MCF 10A (cell line): ENCODE measurements around the gene WDR48. TPM values are rescaled to one million over a fixed set of nuclear protein-coding genes. Genes with fewer than 3 reads are reported as not detected.
A peak's percentile ranks its signal among the peaks of the same experiment; 100 is the strongest.

Experiments used
- BruUV-seq: library from RNA; stranded (reverse); fragments of 400-500 nt; replicated peaks from 2 replicates; lab custom pipeline; 2021; lab: Mats Ljungman, UMichigan
- CTCF ChIA-PET: fragments of 300-600 bp; sonication (Branson Sonifier 250); formaldehyde crosslinking; extraction: SDS; loops from one replicate; lab custom pipeline; 2021; ENCODE audit warnings: antibody characterized with exemption, inconsistent platforms; lab: Yijun Ruan, JAX
- POLR2A ChIA-PET: fragments of 300-600, 350-650 bp; sonication (Branson Sonifier 250); formaldehyde crosslinking; extraction: SDS; loops from one replicate; lab custom pipeline; 2020; ENCODE audit warnings: antibody characterized with exemption, inconsistent platforms; lab: Yijun Ruan, JAX
- DNase-seq: peaks from one replicate; pipeline ENCODE4 v3.0.0-alpha.2; 2018; ENCODE audit not compliant: unreplicated experiment
- H3K27ac Mint-ChIP-seq: one replicate; pipeline ENCODE4 v1.8.0; 2022; ENCODE audit warnings: mild to moderate bottlenecking, low read depth, mixed read lengths; ENCODE audit not compliant: unreplicated experiment
- H3K27me3 Mint-ChIP-seq: one replicate; pipeline ENCODE4 v1.8.0; 2022; ENCODE audit warnings: mixed read lengths; ENCODE audit not compliant: insufficient read depth, unreplicated experiment
- H3K36me3 Mint-ChIP-seq: one replicate; pipeline ENCODE4 v1.8.0; 2022; ENCODE audit warnings: mild to moderate bottlenecking, moderate library complexity, mixed read lengths; ENCODE audit not compliant: insufficient read depth, unreplicated experiment
- H3K4me1 Mint-ChIP-seq: one replicate; pipeline ENCODE4 v1.8.0; 2022; ENCODE audit warnings: mixed read lengths; ENCODE audit not compliant: insufficient read depth, unreplicated experiment
- H3K4me3 Mint-ChIP-seq: one replicate; pipeline ENCODE4 v1.8.0; 2022; ENCODE audit warnings: mild to moderate bottlenecking, moderate library complexity, mixed read lengths; ENCODE audit not compliant: unreplicated experiment
- H3K9me3 Mint-ChIP-seq: one replicate; pipeline ENCODE4 v1.8.0; 2022; ENCODE audit warnings: mixed read lengths; ENCODE audit not compliant: unreplicated experiment
- intact Hi-C: fragments of 100-400 bp; cut with micrococcal nuclease; formaldehyde crosslinking; loops from 2 replicates; pipeline ENCODE4 v1.14.1; 2022
- total RNA-seq: library from RNA; stranded (reverse); gene quantifications from 2 replicates; pipeline ENCODE4 v1.2.3, GENCODE V29; 2022
- TF ChIP-seq, protein P1 (sequence below): fragments of 200-600 bp; IDR thresholded peaks from one replicate; pipeline ENCODE4 v1.8.0; 2022; ENCODE audit warnings: antibody characterized with exemption, mild to moderate bottlenecking; ENCODE audit not compliant: unreplicated experiment

Gene WDR48
- total RNA-seq, 1 experiment from 2014 or later: 26.0 TPM

DNA sequence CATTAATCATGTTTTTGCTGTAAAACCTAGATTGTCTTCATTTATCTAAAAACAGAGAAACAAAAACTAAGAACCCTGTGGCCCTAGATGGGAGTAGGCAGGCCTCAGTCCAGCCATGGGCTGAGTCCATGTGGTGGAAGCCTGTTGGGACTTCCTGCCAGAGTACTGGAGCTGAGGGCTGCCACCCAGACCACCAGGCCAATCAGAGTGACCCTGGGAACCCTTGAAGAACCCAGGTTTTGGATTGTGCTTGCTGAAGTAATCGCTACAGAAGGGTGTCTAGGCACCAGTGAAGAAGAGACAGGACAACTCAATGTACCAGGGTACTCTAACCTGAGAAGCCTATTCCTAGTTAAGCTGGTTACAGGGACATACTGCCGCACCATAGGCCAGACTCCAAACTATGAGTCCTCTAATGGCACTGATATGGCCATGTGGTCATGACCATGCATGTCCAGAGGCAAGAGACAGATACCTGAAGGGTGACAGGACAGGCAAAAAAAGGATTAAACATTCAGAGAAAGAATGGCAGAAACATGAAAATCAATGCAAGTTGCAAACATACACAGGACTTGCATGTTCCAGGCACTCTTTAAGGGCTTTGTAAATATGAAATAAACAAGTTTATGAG is 88.6 kb downstream of the WDR48 start:
- Mint-ChIP-seq H3K27ac (peak overlapping the region; percentile 59), H3K36me3 (peaks cover 32% of the 10 kb centered on the region), H3K4me3 (no peak overlapping the region), H3K4me1 (peaks cover 17% of the 10 kb centered on the region), H3K27me3 (no peaks in the 10 kb centered on the region), H3K9me3 (no peaks in the 10 kb centered on the region)
- CTCF ChIA-PET: interaction anchor here (0.6 to 2.2 kb wide), 8 partner anchors 14 to 151 kb away, joined by 3 to 9 read pairs (median 6); partner anchors contain the start of genes GORASP1 and TTC21A
- DNase-seq: no peak
- TF ChIP-seq, protein P1, sequence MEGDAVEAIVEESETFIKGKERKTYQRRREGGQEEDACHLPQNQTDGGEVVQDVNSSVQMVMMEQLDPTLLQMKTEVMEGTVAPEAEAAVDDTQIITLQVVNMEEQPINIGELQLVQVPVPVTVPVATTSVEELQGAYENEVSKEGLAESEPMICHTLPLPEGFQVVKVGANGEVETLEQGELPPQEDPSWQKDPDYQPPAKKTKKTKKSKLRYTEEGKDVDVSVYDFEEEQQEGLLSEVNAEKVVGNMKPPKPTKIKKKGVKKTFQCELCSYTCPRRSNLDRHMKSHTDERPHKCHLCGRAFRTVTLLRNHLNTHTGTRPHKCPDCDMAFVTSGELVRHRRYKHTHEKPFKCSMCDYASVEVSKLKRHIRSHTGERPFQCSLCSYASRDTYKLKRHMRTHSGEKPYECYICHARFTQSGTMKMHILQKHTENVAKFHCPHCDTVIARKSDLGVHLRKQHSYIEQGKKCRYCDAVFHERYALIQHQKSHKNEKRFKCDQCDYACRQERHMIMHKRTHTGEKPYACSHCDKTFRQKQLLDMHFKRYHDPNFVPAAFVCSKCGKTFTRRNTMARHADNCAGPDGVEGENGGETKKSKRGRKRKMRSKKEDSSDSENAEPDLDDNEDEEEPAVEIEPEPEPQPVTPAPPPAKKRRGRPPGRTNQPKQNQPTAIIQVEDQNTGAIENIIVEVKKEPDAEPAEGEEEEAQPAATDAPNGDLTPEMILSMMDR: no peak
- BruUV-seq: no TSS peak
- intact Hi-C loops: no loop called here
- POLR2A ChIA-PET: interaction anchor here (0.5 to 2.0 kb wide), 8 partner anchors 10 to 148 kb away, joined by 3 to 8 read pairs (median 3); no protein-coding TSS in a partner anchor

DNA sequence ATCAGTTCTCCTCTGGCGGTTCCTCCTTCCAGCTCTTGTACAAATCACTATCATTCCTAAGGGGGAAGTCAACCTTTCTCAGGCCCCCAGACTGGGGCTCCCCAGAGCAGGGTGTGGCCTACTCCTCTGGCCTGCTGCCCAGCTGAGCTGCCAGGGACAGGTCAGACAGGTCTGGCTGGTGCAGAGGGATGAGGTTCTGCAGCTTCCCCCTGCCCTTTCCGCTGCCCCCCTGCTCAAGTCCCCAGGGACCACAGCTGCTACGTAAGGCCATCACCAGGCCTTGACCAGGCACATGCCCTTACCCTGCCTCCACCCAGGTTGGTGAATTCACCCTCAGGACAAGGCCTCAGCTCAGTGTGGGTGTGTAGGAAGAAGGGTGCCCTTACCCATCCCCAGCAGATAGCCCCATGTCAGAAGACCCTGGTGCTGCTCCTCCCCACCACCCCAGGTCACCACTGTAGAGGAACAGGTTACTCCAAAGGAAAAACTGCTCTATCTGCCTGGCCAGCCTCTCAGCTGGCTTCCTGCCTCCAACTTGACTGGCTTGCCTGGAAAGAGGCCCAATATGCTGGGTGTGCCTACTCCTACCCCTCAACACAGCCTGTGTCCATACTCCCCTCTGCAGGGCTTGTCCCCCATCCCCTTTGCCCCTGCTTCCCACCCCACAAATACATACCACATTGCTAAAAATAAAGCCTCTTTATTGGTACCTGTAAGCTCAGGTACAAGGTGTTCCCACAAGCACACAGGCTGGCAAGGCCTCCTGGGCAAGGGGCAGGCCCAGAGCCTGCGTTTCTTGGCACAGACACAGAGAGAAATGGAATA is 89.6 kb downstream of the WDR48 start:
- TF ChIP-seq, protein P1: no peak
- H3K36me3 Mint-ChIP-seq: peaks cover 41% of the 10 kb centered on the region
- no TSS peak for BruUV-seq
- intact Hi-C loops: no loop called here
- peaks cover 22% of the 10 kb centered on the region for H3K4me1 Mint-ChIP-seq
- CTCF ChIA-PET: interaction anchor here (0.5 to 2.2 kb wide), 12 partner anchors 13 to 1887 kb away, joined by 3 to 9 read pairs (median 4); partner anchors contain the start of genes GORASP1 and TTC21A
- no peaks in the 10 kb centered on the region for H3K27me3 Mint-ChIP-seq
- no peaks in the 10 kb centered on the region for H3K9me3 Mint-ChIP-seq
- H3K4me3 Mint-ChIP-seq: no peak overlapping the region
- peak overlapping the region; percentile 59 for H3K27ac Mint-ChIP-seq
- POLR2A ChIA-PET: interaction anchor here (0.6 to 2.0 kb wide), 10 partner anchors 8 to 231 kb away, joined by 3 to 8 read pairs (median 4); partner anchors contain the start of genes GORASP1 and TTC21A
- peak; percentile 67 for DNase-seq

GRCh38 chr3:39142067-39142466 is 90.3 kb downstream of the WDR48 start:
- Mint-ChIP-seq H3K27ac (peak overlapping the region; percentile 59), H3K36me3 (peaks cover 47% of the 10 kb centered on the region), H3K9me3 (no peaks in the 10 kb centered on the region), H3K4me3 (no peak overlapping the region), H3K27me3 (no peaks in the 10 kb centered on the region), H3K4me1 (peaks cover 29% of the 10 kb centered on the region)
- TF ChIP-seq, protein P1: no peak
- CTCF ChIA-PET: interaction anchor here (0.7 to 2.2 kb wide), 7 partner anchors 14 to 692 kb away, joined by 3 to 9 read pairs (median 6); partner anchors contain the start of genes GORASP1 and TTC21A
- POLR2A ChIA-PET: interaction anchor here (1.0 to 2.0 kb wide), 7 partner anchors 9 to 146 kb away, joined by 3 to 8 read pairs (median 5); partner anchors contain the start of genes GORASP1 and TTC21A
- no peak for DNase-seq
- intact Hi-C loops: no loop called here
- no TSS peak for BruUV-seq
